Activated CD4-positive, alpha-beta memory T cell treated with anti-CD3 and anti-CD28 coated beads, Interleukin-2, amount 10 ng/mL, durations not matched to agents 7 days and 5 days (primary cell): ENCODE results near the gene TRERF1. TPM values are rescaled to one million over a fixed set of nuclear protein-coding genes. Genes with fewer than 3 reads are reported as not detected.
A peak's percentile ranks its signal among the peaks of the same experiment; 100 is the strongest.

Experiments
- CTCF ChIA-PET: fragments of 350-600 bp; sonication (Branson Sonifier 250); formaldehyde crosslinking; loops from one replicate; lab custom pipeline; 2021; ENCODE audit warnings: antibody characterized with exemption, inconsistent platforms; lab: Charles Lee
- POLR2A ChIA-PET: fragments of 350-600 bp; sonication (Branson Sonifier 250); formaldehyde crosslinking; loops from one replicate; lab custom pipeline; 2021; ENCODE audit warnings: antibody characterized with exemption; lab: Charles Lee
- DNase-seq: peaks from one replicate; pipeline ENCODE4 v3.0.0-alpha.2; 2020
- H3K27ac Mint-ChIP-seq: one replicate; pipeline ENCODE4 v1.8.0; 2021; ENCODE audit warnings: mild to moderate bottlenecking, mixed read lengths
- H3K27me3 Mint-ChIP-seq: one replicate; pipeline ENCODE4 v1.8.0; 2021; ENCODE audit warnings: mixed read lengths
- H3K36me3 Mint-ChIP-seq: one replicate; pipeline ENCODE4 v1.8.0; 2021; ENCODE audit warnings: low read depth, mixed read lengths
- H3K4me1 Mint-ChIP-seq: one replicate; pipeline ENCODE4 v1.8.0; 2021; ENCODE audit warnings: mixed read lengths
- H3K4me3 Mint-ChIP-seq: one replicate; pipeline ENCODE4 v1.8.0; 2021; ENCODE audit warnings: mild to moderate bottlenecking, mixed read lengths
- H3K9me3 Mint-ChIP-seq: one replicate; pipeline ENCODE4 v1.8.0; 2021; ENCODE audit warnings: mixed read lengths
- total RNA-seq, 2 experiments: library from RNA; stranded (reverse); gene quantifications; one replicate each; pipeline ENCODE4 v1.2.3, GENCODE V29; 2021

TRERF1 gene
- total RNA-seq, 2 experiments from 2014 or later: 17.4 to 18.2 TPM

DNA sequence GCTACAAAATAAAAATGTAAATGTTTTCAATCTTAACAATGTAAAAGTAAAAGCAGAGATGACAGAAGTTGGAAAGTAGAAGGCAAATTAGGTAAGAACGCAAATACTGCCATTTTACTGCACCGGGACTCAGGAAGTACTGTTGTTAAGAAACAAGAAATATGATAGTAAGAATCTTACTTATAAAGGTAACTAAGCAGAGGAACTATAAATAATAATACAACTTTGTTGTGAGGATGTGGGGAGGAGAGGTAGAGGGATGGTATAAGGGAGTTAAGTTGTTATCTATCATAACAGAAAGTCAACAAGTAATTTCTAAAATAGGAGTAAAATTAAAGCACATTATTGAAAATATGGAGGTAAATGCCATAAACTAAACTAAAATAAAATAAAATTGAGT is 129.8 kb downstream of the TRERF1 start:
- Mint-ChIP-seq H3K27ac (peak overlapping the region; percentile 50), H3K4me1 (peaks cover 40% of the 10 kb centered on the region), H3K36me3 (peaks cover 21% of the 10 kb centered on the region), H3K4me3 (no peak overlapping the region), H3K27me3 (no peaks in the 10 kb centered on the region), H3K9me3 (no peaks in the 10 kb centered on the region)
- no peak for DNase-seq
- ChIA-PET POLR2A (no interaction called here), CTCF (no interaction called here)

DNA sequence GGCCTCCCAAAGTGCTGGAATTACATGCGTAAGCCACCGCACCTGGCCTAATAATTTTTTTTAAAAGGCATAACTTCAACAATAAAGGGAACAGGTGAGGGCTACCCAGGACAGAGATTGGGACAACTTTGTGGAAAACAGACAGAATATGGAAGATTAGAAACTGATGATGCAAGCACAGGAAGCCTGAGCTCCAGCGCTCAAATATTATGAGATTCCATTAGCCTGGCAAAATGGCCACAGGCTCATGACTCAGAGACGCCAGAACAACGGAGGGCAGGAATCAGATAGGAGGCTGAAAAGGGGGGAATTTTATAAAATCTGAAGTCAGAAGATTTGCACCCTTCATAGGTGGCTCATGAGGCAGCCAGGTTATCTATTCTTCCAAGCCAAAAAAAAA is 131.0 kb downstream of the TRERF1 start:
- H3K36me3 Mint-ChIP-seq: peaks cover 21% of the 10 kb centered on the region
- ChIA-PET POLR2A (no interaction called here), CTCF (no interaction called here)
- no peak overlapping the region for H3K4me3 Mint-ChIP-seq
- no peak for DNase-seq
- no peaks in the 10 kb centered on the region for H3K9me3 Mint-ChIP-seq
- H3K27me3 Mint-ChIP-seq: no peaks in the 10 kb centered on the region
- H3K27ac Mint-ChIP-seq: no peak overlapping the region
- peaks cover 46% of the 10 kb centered on the region for H3K4me1 Mint-ChIP-seq

DNA sequence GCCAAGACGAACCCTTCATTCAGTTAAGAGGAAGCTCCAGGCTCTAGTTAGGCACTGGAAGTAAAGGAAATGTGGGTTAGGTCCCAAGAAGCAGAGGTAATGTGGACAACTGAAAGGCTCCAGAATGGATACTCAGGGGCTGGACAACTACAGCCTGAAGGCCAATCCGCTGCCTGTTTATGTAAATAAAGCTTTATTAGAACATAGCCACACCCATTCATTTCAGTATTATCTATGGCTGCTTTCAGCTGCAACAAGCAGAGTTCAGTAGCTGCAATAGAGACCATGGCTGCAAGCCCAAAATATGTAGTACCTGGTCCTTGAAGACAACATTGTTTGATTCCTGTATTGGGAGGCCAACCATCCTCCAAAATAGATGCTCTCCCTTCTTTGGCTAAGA is 133.2 kb downstream of the TRERF1 start:
- Mint-ChIP-seq H3K9me3 (no peaks in the 10 kb centered on the region), H3K27ac (no peak overlapping the region), H3K4me3 (no peak overlapping the region), H3K27me3 (no peaks in the 10 kb centered on the region), H3K4me1 (peaks cover 65% of the 10 kb centered on the region), H3K36me3 (peaks cover 14% of the 10 kb centered on the region)
- POLR2A ChIA-PET: interaction anchor here (1.1 kb wide), 1 partner anchor 130 kb away, joined by 4 read pairs; no protein-coding TSS in a partner anchor
- DNase-seq: no peak
- CTCF ChIA-PET: interaction anchor here (1.3 kb wide), 1 partner anchor 20 kb away, joined by 3 read pairs; no protein-coding TSS in a partner anchor

DNA sequence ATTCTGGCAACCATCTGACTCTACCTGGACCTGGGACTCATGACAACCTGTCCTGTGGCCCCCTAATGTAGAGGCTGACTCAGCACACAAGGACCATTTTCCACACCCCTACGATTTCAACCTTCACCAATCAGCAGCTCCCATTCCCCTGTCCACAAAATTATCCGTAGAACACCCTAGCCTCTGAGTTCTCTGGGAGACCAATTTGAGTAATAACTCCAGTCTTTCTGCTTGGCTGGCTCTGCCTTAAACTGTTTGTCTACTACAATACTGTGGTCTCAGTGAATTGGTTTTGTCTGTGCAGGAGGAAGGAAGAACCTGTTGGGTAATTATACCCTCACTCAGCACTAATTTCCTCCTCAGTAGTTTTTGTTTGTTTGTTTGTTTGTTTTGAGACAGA is 134.7 kb downstream of the TRERF1 start:
- peaks cover 10% of the 10 kb centered on the region for H3K36me3 Mint-ChIP-seq
- ChIA-PET POLR2A (interaction anchor here (0.6 to 1.2 kb wide), 3 partner anchors 11 to 106 kb away, joined by 3 to 4 read pairs (median 3); no protein-coding TSS in a partner anchor), CTCF (interaction anchor here (0.7 to 1.5 kb wide), 2 partner anchors 28 to 230 kb away, joined by 3 to 8 read pairs; no protein-coding TSS in a partner anchor)
- no peaks in the 10 kb centered on the region for H3K27me3 Mint-ChIP-seq
- peak overlapping the region; percentile 55 for H3K27ac Mint-ChIP-seq
- H3K9me3 Mint-ChIP-seq: no peaks in the 10 kb centered on the region
- no peak overlapping the region for H3K4me3 Mint-ChIP-seq
- DNase-seq: no peak
- H3K4me1 Mint-ChIP-seq: peaks cover 71% of the 10 kb centered on the region

DNA sequence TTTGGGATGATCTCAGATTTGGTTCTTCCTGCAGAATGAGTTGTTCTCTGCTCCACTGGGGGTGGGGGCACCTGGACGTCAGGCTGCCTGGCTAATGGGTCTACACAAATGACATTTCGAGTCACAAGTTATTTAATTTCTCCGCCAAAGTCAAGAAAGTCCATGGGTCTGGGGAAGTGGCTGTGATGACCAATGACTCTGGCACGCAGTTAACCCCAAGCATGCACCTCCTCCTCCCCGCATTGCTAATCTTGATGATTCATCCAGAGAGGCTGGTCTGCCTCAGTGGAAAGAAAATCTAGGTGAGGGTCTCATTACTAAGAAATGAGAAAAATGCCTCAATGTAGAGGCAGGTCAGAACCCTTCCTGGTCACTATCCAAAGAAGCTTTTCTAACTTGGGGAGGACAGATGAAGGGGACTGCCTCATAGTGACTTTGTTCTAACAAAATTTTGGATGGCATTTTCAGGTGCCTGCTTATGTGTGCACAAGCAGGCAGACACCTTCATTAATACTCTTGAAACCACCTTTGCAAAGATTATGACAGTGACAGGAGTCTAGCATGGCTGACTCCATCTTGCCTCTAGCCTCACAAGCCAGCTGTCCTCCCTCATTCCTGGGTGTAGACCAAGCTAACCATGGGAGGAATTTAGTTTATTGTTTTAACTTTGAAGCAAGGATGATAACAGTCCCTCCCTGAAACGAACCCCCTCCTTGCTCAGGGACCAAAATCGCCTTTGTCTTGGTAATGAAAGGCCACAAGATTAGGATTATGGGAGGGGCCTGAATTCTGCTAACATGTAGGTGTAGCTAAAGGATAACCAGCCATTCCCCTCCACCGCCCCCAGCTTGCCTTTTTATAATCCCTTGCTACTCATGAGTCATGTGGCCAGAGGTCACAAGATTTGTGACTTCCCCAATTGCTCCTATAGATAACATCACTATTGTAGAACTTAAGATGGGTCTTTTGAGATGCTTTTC is 135.4 kb downstream of the TRERF1 start:
- peak overlapping the region; percentile 55 for H3K27ac Mint-ChIP-seq
- ChIA-PET CTCF (interaction anchor here (1.5 kb wide), 1 partner anchor 231 kb away, joined by 8 read pairs; no protein-coding TSS in a partner anchor), POLR2A (interaction anchor here (0.6 to 1.0 kb wide), 2 partner anchors 16 to 136 kb away, joined by 3 read pairs; no protein-coding TSS in a partner anchor)
- no peak for DNase-seq
- H3K4me3 Mint-ChIP-seq: no peak overlapping the region
- H3K36me3 Mint-ChIP-seq: peaks cover 11% of the 10 kb centered on the region
- H3K9me3 Mint-ChIP-seq: no peaks in the 10 kb centered on the region
- H3K27me3 Mint-ChIP-seq: no peaks in the 10 kb centered on the region
- peaks cover 68% of the 10 kb centered on the region for H3K4me1 Mint-ChIP-seq

DNA sequence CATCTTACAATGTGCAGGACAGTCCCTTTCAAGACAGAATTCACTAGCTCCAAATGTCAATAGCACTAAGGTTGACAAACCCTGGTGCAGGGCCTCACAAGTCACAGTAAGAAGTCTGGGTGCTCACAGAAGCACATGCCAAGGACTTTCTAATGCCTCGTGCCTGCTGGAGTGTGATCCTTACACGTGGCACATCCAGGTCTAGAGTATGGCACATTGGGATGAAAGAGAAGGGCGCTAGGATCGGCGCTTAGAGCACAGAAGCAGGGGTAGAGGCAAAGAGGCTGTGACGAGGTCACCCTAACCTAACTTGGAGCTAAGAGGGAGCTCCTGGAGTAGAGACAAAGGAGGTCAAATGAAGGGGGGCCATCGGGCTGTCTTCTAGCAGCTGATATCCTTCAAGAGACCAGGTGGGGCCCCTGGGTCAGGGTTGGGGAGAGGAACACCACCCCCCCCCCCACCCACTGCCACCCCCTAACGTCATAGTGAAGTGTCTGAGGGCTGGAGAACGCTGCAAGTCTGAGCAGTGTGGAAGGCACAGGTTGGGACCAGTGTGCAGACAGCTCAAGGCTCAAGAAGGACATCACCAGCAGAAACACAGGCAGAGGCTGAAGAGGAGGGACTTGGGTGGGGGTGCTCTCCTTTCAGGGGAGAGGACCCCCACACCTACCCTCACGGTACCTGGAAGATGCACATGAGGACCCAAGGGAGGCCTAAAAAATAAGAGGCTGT is 136.3 kb downstream of the TRERF1 start:
- Mint-ChIP-seq H3K4me1 (peaks cover 59% of the 10 kb centered on the region), H3K36me3 (peaks cover 11% of the 10 kb centered on the region), H3K9me3 (no peaks in the 10 kb centered on the region), H3K27me3 (no peaks in the 10 kb centered on the region), H3K4me3 (no peak overlapping the region), H3K27ac (no peak overlapping the region)
- POLR2A ChIA-PET: interaction anchor here (1.0 kb wide), 1 partner anchor 17 kb away, joined by 3 read pairs; no protein-coding TSS in a partner anchor
- CTCF ChIA-PET: interaction anchor here (1.9 kb wide), 1 partner anchor 232 kb away, joined by 9 read pairs; no protein-coding TSS in a partner anchor
- DNase-seq: no peak

DNA sequence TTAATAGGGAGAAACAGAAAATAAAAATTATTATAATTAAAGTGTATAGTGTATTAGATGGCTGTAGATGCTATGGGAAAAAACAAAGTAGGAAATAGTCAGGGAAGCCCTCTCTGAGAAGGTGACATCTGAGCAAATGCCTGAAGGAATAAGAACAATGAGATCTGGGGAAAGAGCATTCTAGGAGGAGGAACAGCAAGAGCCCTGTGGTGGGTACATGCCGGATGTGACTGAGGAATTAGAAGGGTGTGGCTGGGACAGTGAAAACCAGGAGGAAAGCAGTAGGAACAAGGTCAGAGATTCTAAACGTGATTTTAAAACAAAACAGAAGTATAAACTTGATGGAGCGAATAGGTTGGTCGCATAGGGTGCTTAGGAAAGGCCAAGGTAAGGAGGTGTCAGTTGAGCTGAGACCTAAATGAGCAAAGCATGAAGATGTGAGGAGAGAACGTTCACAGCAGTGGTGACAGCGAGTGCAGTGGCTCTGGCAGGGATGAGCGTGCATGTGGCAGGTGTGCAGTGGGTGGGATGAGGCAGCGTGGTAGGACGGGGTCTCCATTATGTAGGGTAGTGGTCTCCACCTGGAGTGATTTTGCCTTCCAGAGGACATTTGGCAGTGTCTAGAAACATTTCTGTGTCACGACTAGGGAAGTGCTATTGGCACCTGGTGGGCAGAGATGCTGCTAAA is 137.0 kb downstream of the TRERF1 start:
- no peak for DNase-seq
- Mint-ChIP-seq H3K4me1 (peaks cover 56% of the 10 kb centered on the region), H3K36me3 (peaks cover 11% of the 10 kb centered on the region), H3K27me3 (no peaks in the 10 kb centered on the region), H3K9me3 (no peaks in the 10 kb centered on the region), H3K4me3 (no peak overlapping the region), H3K27ac (no peak overlapping the region)
- POLR2A ChIA-PET: no interaction called here
- CTCF ChIA-PET: interaction anchor here (1.1 to 1.9 kb wide), 3 partner anchors 10 to 233 kb away, joined by 3 to 9 read pairs (median 3); no protein-coding TSS in a partner anchor

DNA sequence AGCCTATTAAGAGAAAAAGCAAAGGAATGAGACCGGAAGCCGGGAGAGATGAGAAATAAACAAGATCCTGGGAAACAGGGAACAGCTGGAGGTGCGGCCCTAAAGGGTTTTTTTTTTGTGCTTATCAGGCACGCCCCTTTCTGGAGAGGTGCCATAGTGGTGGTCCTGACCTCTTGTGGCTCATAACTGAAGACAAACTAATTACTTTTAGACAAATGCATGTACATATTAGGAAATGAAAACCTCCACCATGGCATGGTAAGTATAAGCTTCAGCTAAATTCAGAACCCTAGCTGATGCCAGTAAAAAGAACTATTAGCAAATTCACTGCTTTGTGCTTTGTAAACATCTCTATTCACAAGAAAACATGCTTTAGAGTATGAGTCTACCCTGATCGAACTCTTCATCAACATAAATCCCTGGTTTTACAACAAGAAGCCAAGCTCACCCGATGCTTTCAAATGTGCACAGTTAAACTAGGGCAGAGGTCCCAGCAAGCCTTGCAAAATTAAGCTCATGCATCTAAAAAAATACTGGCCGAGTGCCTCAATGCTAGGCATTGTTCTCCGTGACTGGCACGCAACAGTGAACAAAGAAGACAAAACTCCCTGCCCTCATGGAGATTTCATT is 137.7 kb downstream of the TRERF1 start:
- H3K4me1 Mint-ChIP-seq: peaks cover 53% of the 10 kb centered on the region
- H3K27me3 Mint-ChIP-seq: no peaks in the 10 kb centered on the region
- CTCF ChIA-PET: interaction anchor here (1.1 to 1.9 kb wide), 3 partner anchors 9 to 234 kb away, joined by 3 to 9 read pairs (median 3); no protein-coding TSS in a partner anchor
- POLR2A ChIA-PET: no interaction called here
- DNase-seq: no peak
- no peak overlapping the region for H3K27ac Mint-ChIP-seq
- no peak overlapping the region for H3K4me3 Mint-ChIP-seq
- H3K36me3 Mint-ChIP-seq: peaks cover 9% of the 10 kb centered on the region
- no peaks in the 10 kb centered on the region for H3K9me3 Mint-ChIP-seq

DNA sequence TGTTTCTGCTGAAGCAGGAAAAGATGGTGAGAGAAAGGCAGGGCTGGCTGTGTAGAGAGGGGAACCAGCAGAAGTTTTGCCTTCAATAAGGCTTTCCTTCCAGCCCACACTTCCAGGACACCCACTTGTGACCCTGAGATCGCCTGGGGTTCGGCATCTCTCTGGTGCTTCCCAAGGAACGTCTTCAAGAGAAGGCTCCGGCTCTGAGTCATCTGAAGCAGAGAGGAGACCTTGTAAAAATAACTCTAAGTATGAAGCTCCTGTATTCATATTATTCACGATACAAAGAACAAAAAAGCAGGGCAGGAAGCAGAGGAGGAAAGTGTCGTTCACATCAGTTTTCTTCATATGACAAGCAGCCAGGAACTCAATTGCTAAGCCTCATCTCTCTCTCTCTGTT is 138.7 kb downstream of the TRERF1 start:
- peaks cover 7% of the 10 kb centered on the region for H3K36me3 Mint-ChIP-seq
- POLR2A ChIA-PET: no interaction called here
- no peak overlapping the region for H3K4me3 Mint-ChIP-seq
- H3K27me3 Mint-ChIP-seq: no peaks in the 10 kb centered on the region
- H3K9me3 Mint-ChIP-seq: no peaks in the 10 kb centered on the region
- peaks cover 50% of the 10 kb centered on the region for H3K4me1 Mint-ChIP-seq
- CTCF ChIA-PET: no interaction called here
- H3K27ac Mint-ChIP-seq: no peak overlapping the region
- DNase-seq: no peak

DNA sequence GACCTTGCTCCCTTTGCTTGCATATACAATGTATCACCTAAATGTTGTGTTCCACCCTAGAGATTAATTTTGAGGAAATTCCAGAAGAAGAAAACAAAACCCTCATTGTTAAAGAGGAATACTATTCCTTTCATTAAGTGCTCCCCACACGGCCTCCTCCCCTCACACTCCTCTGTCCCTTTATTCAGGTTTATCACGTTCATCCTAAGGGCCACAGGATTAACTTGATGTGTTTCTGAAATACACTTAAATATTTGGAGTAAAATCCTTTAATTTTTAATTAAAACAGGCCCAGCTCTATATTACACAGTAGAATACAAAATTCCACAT is 144.6 kb downstream of the TRERF1 start:
- no peaks in the 10 kb centered on the region for H3K9me3 Mint-ChIP-seq
- peaks cover 3% of the 10 kb centered on the region for H3K4me1 Mint-ChIP-seq
- no peak overlapping the region for H3K4me3 Mint-ChIP-seq
- ChIA-PET CTCF (interaction anchor here (1.1 to 5.3 kb wide), 5 partner anchors 13 to 244 kb away, joined by 3 to 61 read pairs (median 3); no protein-coding TSS in a partner anchor), POLR2A (no interaction called here)
- DNase-seq: no peak
- no peak overlapping the region for H3K27ac Mint-ChIP-seq
- H3K36me3 Mint-ChIP-seq: peaks cover 15% of the 10 kb centered on the region
- H3K27me3 Mint-ChIP-seq: no peaks in the 10 kb centered on the region

DNA sequence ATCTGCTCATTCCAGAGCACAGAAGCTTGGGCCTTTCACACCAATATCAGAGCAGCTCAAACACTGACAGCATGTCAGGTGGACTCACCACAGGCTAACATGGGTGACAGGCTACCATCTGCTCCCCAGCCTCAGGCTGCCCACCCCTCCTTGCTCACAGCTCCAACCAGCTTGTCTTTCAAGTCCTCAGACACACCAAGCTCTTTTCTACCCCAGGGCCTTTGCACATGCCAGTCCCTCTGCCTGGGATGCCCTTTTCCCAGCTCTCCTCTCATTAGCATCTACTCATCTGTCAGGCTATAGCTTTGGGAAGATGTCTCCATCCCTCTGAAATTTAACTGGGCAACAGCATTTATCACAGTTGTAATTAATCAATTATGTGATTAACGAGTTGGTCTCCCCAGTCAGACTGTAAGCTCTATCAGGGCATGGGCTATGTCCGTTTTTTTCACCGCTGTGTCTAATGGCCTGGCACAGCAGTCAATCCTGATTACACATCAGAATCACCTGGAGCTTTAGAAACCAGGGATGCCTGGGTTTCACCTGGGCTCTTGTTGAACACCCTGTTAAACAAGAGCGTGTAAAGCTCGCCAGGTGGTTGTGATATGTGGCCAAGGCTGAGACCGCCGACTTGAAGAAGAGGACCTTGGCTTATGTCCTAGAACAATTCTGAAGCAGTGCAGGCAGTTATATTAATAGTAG is 145.1 kb downstream of the TRERF1 start:
- Mint-ChIP-seq H3K9me3 (no peaks in the 10 kb centered on the region), H3K4me1 (no peaks in the 10 kb centered on the region), H3K4me3 (no peak overlapping the region), H3K27me3 (no peaks in the 10 kb centered on the region), H3K36me3 (peaks cover 11% of the 10 kb centered on the region), H3K27ac (no peak overlapping the region)
- CTCF ChIA-PET: interaction anchor here (0.8 to 5.3 kb wide), 3 partner anchors 27 to 245 kb away, joined by 3 to 61 read pairs (median 3); no protein-coding TSS in a partner anchor
- DNase-seq: no peak
- POLR2A ChIA-PET: interaction anchor here (1.6 kb wide), 1 partner anchor 11 kb away, joined by 3 read pairs; no protein-coding TSS in a partner anchor
